Measurements from ENCODE around the gene CRB1.

The CRB1 gene

DNA sequence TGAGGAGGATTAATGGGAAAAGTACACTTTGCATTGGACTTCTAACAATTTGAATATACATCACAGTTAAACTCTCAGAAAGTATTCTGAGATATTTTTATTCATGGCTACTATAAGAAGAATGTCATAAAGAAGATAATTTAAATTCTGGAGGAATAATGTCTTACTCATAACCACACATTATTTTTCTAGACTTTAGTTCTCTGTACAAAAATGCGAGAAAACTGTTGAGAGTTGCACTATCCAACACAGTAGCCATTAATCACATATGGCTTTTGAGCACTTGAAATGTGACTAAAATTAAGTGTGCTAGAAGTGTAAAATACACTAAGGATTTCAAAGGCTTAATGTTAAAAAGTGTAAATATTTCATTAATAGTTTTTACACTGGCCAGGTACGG lies 53.8 kb downstream of the CRB1 start:
- TF ChIP-seq, protein P1, sequence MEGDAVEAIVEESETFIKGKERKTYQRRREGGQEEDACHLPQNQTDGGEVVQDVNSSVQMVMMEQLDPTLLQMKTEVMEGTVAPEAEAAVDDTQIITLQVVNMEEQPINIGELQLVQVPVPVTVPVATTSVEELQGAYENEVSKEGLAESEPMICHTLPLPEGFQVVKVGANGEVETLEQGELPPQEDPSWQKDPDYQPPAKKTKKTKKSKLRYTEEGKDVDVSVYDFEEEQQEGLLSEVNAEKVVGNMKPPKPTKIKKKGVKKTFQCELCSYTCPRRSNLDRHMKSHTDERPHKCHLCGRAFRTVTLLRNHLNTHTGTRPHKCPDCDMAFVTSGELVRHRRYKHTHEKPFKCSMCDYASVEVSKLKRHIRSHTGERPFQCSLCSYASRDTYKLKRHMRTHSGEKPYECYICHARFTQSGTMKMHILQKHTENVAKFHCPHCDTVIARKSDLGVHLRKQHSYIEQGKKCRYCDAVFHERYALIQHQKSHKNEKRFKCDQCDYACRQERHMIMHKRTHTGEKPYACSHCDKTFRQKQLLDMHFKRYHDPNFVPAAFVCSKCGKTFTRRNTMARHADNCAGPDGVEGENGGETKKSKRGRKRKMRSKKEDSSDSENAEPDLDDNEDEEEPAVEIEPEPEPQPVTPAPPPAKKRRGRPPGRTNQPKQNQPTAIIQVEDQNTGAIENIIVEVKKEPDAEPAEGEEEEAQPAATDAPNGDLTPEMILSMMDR (IDR thresholded peaks at IDR 0.05; ENCODE audit: insufficient read depth, low read length, poor library complexity, severe bottlenecking): no peak
- Histone ChIP-seq H3K36me3 (ENCODE audit: control insufficient read depth, insufficient read depth, low read length) (no peaks in the 10 kb centered on the region), H3K4me3 (replicated peaks; ENCODE audit: low read depth, low read length) (no peak overlapping the region), H3K27me3 (replicated peaks; ENCODE audit: control insufficient read depth, insufficient read depth, low read length) (no peaks in the 10 kb centered on the region)
- no peak for DNase-seq (ENCODE audit: extremely low read depth, insufficient read length)

DNA sequence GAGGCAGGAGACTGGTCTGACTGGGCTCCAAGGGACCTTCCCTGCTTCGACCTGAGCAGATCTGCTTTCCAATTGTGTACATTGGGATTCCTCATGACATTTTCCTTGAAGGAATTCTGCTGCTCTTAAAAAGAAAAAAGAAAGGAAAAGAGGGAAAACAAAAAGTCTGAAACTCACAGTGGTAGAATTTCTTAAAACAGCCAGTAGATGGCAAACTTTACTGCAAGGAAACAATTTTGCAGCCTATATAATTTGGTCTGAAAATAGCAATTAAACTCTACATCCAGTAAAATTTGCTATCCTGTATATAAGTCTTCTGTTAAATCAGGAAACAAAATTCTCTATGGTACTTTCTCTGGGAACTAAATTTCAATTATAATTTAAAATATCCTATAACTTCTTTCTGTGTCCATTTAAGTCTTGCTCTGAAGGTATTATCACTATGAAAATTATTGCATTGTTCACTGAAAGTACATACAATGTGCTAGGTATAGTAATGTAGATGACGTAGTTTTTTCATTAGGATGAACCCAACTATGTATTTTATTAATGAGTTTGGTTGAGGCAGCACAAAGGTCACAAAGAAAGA lies 59.8 kb downstream of the CRB1 start:
- TF ChIP-seq, protein P1 (IDR thresholded peaks at IDR 0.05; ENCODE audit: insufficient read depth, low read length, poor library complexity, severe bottlenecking): peak; percentile 58
- DNase-seq (ENCODE audit: extremely low read depth, insufficient read length): no peak
- no peak overlapping the region for H3K4me3 ChIP-seq (replicated peaks; ENCODE audit: low read depth, low read length)
- H3K36me3 ChIP-seq (ENCODE audit: control insufficient read depth, insufficient read depth, low read length): no peaks in the 10 kb centered on the region
- no peaks in the 10 kb centered on the region for H3K27me3 ChIP-seq (replicated peaks; ENCODE audit: control insufficient read depth, insufficient read depth, low read length)

DNA sequence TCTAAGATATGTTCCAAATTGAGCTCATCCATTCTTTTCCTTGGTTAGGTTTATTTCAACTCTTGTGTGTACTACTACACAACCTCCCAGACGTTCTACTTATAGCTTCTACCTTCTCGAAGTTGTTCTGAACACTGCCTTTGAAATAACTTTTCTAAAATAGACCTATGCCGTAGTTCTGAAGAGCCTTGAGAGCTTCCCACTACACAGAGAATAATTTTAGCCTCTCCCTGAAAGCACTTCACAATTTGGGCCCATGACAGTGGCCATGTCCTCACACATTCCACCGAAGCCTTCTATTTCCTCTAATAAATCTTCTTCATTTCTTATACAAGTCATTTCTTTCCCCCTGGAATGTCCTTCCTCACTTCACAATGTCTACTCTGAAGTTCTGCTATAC lies 62.2 kb downstream of the CRB1 start:
- Histone ChIP-seq H3K4me3 (replicated peaks; ENCODE audit: low read depth, low read length) (no peak overlapping the region), H3K36me3 (ENCODE audit: control insufficient read depth, insufficient read depth, low read length) (no peaks in the 10 kb centered on the region), H3K27me3 (replicated peaks; ENCODE audit: control insufficient read depth, insufficient read depth, low read length) (no peaks in the 10 kb centered on the region; the same call in 1 of the 2 replicates)
- TF ChIP-seq, protein P1 (IDR thresholded peaks at IDR 0.05; ENCODE audit: insufficient read depth, low read length, poor library complexity, severe bottlenecking): no peak
- no peak for DNase-seq (ENCODE audit: extremely low read depth, insufficient read length)

DNA sequence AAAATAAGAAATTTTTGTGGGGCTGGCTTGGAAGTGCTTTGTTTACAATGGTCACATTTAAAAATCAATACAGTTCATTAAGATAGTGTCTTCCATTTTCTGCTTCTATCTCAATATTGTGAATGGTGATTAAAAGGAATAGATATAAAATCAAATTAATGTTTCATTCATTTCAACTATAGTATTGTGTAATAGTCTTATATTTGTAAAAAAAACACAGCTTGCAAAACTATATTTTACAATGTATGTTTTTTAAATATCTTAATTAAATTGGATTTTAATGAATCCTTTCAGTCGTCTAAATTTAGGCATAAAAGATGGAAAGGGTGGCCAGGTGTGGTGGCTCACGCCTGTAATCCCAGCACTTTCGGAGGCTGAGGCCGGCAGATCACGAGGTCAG lies 63.5 kb downstream of the CRB1 start:
- Histone ChIP-seq H3K36me3 (ENCODE audit: control insufficient read depth, insufficient read depth, low read length) (no peaks in the 10 kb centered on the region), H3K4me3 (replicated peaks; ENCODE audit: low read depth, low read length) (no peak overlapping the region), H3K27me3 (replicated peaks; ENCODE audit: control insufficient read depth, insufficient read depth, low read length) (no peaks in the 10 kb centered on the region; the same call in 1 of the 2 replicates)
- no peak for DNase-seq (ENCODE audit: extremely low read depth, insufficient read length)
- TF ChIP-seq, protein P1 (IDR thresholded peaks at IDR 0.05; ENCODE audit: insufficient read depth, low read length, poor library complexity, severe bottlenecking): no peak

DNA sequence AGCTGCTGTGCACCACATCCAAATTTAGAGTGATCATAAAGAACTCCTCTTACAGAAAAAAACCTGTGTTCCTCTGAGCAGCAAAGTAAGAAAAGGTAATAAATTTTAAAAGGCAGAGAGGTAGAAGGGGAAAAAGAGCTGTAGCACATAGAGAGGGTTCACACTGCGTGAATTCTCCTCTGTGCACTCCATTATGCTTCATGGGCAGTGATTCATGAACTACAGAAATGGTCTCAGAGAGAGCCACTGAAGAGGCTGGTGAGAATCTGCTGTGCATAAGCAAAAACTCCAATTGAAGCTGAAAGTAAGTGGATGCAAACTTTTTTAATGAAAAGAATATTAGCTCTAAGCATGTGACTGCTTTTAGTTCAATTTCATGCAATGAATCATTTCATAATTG lies 65.0 kb downstream of the CRB1 start:
- DNase-seq (ENCODE audit: extremely low read depth, insufficient read length): no peak
- H3K36me3 ChIP-seq (ENCODE audit: control insufficient read depth, insufficient read depth, low read length): no peaks in the 10 kb centered on the region
- H3K4me3 ChIP-seq (replicated peaks; ENCODE audit: low read depth, low read length): no peak overlapping the region
- no peaks in the 10 kb centered on the region; the same call in 1 of the 2 replicates for H3K27me3 ChIP-seq (replicated peaks; ENCODE audit: control insufficient read depth, insufficient read depth, low read length)
- TF ChIP-seq, protein P1 (IDR thresholded peaks at IDR 0.05; ENCODE audit: insufficient read depth, low read length, poor library complexity, severe bottlenecking): no peak

DNA sequence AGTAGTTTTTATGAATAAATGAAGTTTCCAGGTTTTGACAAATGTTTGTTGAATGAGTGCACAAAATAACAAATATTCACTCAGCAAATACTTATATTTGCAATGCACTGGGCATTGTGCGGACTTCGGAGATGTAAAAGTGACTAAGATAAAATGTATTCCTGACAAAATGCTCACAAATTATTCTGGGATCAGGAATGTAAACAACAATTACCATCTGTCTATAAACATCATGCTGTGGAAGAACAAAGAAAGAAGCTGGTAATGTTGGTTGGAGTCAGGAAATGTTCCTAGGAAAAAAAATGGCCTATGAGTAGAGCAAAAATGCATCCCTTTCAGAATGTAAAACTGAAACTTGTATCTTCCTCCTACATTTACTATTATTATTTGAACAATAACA lies 68.5 kb downstream of the CRB1 start:
- no peaks in the 10 kb centered on the region; the same call in 1 of the 2 replicates for H3K27me3 ChIP-seq (replicated peaks; ENCODE audit: control insufficient read depth, insufficient read depth, low read length)
- no peaks in the 10 kb centered on the region for H3K36me3 ChIP-seq (ENCODE audit: control insufficient read depth, insufficient read depth, low read length)
- TF ChIP-seq, protein P1 (IDR thresholded peaks at IDR 0.05; ENCODE audit: insufficient read depth, low read length, poor library complexity, severe bottlenecking): no peak
- DNase-seq (ENCODE audit: extremely low read depth, insufficient read length): no peak
- H3K4me3 ChIP-seq (replicated peaks; ENCODE audit: low read depth, low read length): no peak overlapping the region

Measured in GM06990 (cell line).